OCI-LY1 (cell line): Measurements from ENCODE around the gene HLA-F.

Source experiments
- H2AFZ ChIP-seq: fragments of 200-600 bp; sonication (generic), shearing (Covaris generic); 2 replicates; pipeline ENCODE4 v1.6.0; 2014; ENCODE audit warnings: antibody characterized with exemption, mild to moderate bottlenecking, low read length
- H3F3A ChIP-seq: fragments of 200-600 bp; sonication (generic), shearing (Covaris generic); 2 replicates; pipeline ENCODE4 v1.6.0; 2014; ENCODE audit warnings: mild to moderate bottlenecking, antibody characterized with exemption, low read length, moderate library complexity; ENCODE audit not compliant: insufficient read depth
- H3K27ac ChIP-seq: fragments of 200-600 bp; sonication (generic); 2 replicates; pipeline ENCODE4 v1.5.1; 2014; ENCODE audit warnings: low read length, mixed run types, mild to moderate bottlenecking, low read depth; ENCODE audit not compliant: poor library complexity, severe bottlenecking
- H3K27me3 ChIP-seq: fragments of 200-600 bp; sonication (generic); 2 replicates; pipeline ENCODE4 v1.6.0; 2014; ENCODE audit warnings: antibody characterized with exemption, mild to moderate bottlenecking, low read length, moderate library complexity; ENCODE audit not compliant: insufficient read depth
- H3K36me3 ChIP-seq: fragments of 200-600 bp; sonication (generic); 2 replicates; pipeline ENCODE4 v1.6.1; 2014; ENCODE audit warnings: mild to moderate bottlenecking, antibody characterized with exemption, low read length, moderate library complexity, mixed read lengths; ENCODE audit not compliant: insufficient read depth
- H3K4me1 ChIP-seq: fragments of 200-600 bp; sonication (generic); 2 replicates; pipeline ENCODE4 v1.5.1; 2014; ENCODE audit warnings: mild to moderate bottlenecking, low read length, moderate library complexity; ENCODE audit not compliant: insufficient read depth, severe bottlenecking
- H3K4me2 ChIP-seq: fragments of 200-600 bp; sonication (generic), shearing (Covaris generic); 2 replicates; pipeline ENCODE4 v1.6.1; 2014; ENCODE audit warnings: low read length
- H3K4me3 ChIP-seq: fragments of 200-600 bp; sonication (generic); 2 replicates; pipeline ENCODE4 v1.5.1; 2014; ENCODE audit warnings: low read length, low read depth, mild to moderate bottlenecking, mixed read lengths; ENCODE audit not compliant: poor library complexity, severe bottlenecking
- H3K79me2 ChIP-seq: fragments of 200-600 bp; shearing (Covaris generic); 2 replicates; pipeline ENCODE4 v1.6.1; 2016; ENCODE audit warnings: mixed run types, low read length, mixed read lengths; ENCODE audit not compliant: insufficient read depth
- H3K9ac ChIP-seq: fragments of 200-600 bp; sonication (generic), shearing (Covaris generic); 2 replicates; pipeline ENCODE4 v1.6.1; 2014; ENCODE audit warnings: mild to moderate bottlenecking, low read length, mixed read lengths
- H3K9me2 ChIP-seq: fragments of 200-600 bp; sonication (generic), shearing (Covaris generic); 2 replicates; pipeline ENCODE4 v1.6.1; 2014; ENCODE audit warnings: low read depth, mild to moderate bottlenecking, low read length, mixed read lengths
- H3K9me3 ChIP-seq: fragments of 200-600 bp; shearing (Covaris generic); 2 replicates; pipeline ENCODE4 v1.6.1; 2014; ENCODE audit warnings: low read length, mixed read lengths
- H4K20me1 ChIP-seq: fragments of 200-600 bp; sonication (generic), shearing (Covaris generic); 2 replicates; pipeline ENCODE4 v1.6.0; 2016; ENCODE audit warnings: mild to moderate bottlenecking, low read length; ENCODE audit not compliant: insufficient read depth
- CTCF ChIP-seq: fragments of 200-600 bp; sonication (generic), shearing (Covaris generic); IDR thresholded peaks from 2 replicates; pipeline ENCODE4 v1.5.1; 2017; ENCODE audit warnings: mild to moderate bottlenecking, antibody characterized with exemption, low read length, moderate library complexity, mixed read lengths
- EZH2 ChIP-seq: fragments of 200-600 bp; sonication (generic), shearing (Covaris generic); IDR thresholded peaks from 2 replicates; pipeline ENCODE4 v1.8.0; 2017; ENCODE audit warnings: borderline replicate concordance, mixed run types, mild to moderate bottlenecking, antibody characterized with exemption, low read length, moderate library complexity, mixed read lengths

HLA-F gene

GRCh38 chr6:29709188-29709587 lies 14.0 kb upstream of the HLA-F start:
- Histone ChIP-seq H3K9me2 (no peaks in the 10 kb centered on the region), H3K4me3 (no peak overlapping the region), H3K27ac (no peak overlapping the region), H3K27me3 (0 out of 2 replicates have a peak, but pooled peaks cover 5% of the 10 kb centered on the region), H3F3A (no peaks in the 10 kb centered on the region), H3K36me3 (no peaks in the 10 kb centered on the region), H3K9me3 (no peaks in the 10 kb centered on the region), H2AFZ (no peak overlapping the region), H3K9ac (no peak overlapping the region), H3K79me2 (no peaks in the 10 kb centered on the region), H3K4me1 (no peaks in the 10 kb centered on the region), H4K20me1 (no peaks in the 10 kb centered on the region), H3K4me2 (no peak overlapping the region)
- no peak for TF ChIP-seq CTCF
- TF ChIP-seq EZH2 = no peak

GRCh38 chr6:29710281-29710941 lies 12.8 kb upstream of the HLA-F start:
- no peaks in the 10 kb centered on the region for H4K20me1 ChIP-seq
- H3K4me1 ChIP-seq = no peaks in the 10 kb centered on the region
- no peaks in the 10 kb centered on the region for H3F3A ChIP-seq
- no peak overlapping the region for H3K27ac ChIP-seq
- no peaks in the 10 kb centered on the region for H3K36me3 ChIP-seq
- no peak overlapping the region for H3K4me3 ChIP-seq
- no peak overlapping the region for H3K4me2 ChIP-seq
- no peak overlapping the region for H3K9ac ChIP-seq
- no peaks in the 10 kb centered on the region for H3K9me2 ChIP-seq
- H3K9me3 ChIP-seq = no peaks in the 10 kb centered on the region
- no peaks in the 10 kb centered on the region for H3K79me2 ChIP-seq
- TF ChIP-seq EZH2 (no peak), CTCF (no peak)
- H3K27me3 ChIP-seq = 0 out of 2 replicates have a peak, but pooled peaks cover 5% of the 10 kb centered on the region
- no peak overlapping the region for H2AFZ ChIP-seq

- Histone ChIP-seq H3K9ac (no peak overlapping the region), H3K27me3 (no peaks in the 10 kb centered on the region), H3K79me2 (no peaks in the 10 kb centered on the region), H3K27ac (no peak overlapping the region), H3K36me3 (no peaks in the 10 kb centered on the region), H3K4me1 (peaks cover 10% of the 10 kb centered on the region), H2AFZ (no peak overlapping the region), H3K9me3 (no peaks in the 10 kb centered on the region), H3K4me2 (no peak overlapping the region), H3K9me2 (no peaks in the 10 kb centered on the region), H3K4me3 (no peak overlapping the region), H3F3A (no peaks in the 10 kb centered on the region), H4K20me1 (no peaks in the 10 kb centered on the region)
- no peak for TF ChIP-seq CTCF
- TF ChIP-seq EZH2 = no peak
Measured at GRCh38 chr6:29720863-29721262, 2.4 kb upstream of the HLA-F start.
